ENCODE measurements around the gene TRIM17. TPM values are rescaled to one million over a fixed set of nuclear protein-coding genes. Genes with fewer than 3 reads are reported as not detected.

TRIM17 gene
- total RNA-seq, 1 donor from 2014 or later, result 2.9 TPM

GRCh38 chr1:228402641-228403025, 14.0 kb downstream of the TRIM17 start:
- no peak for DNase-seq (ENCODE audit: low spot score)
- TF ChIP-seq EZH2 (IDR thresholded peaks at IDR 0.05) (no peak), EZH2phosphoT487 (IDR thresholded peaks at IDR 0.05) (no peak)
- TF ChIP-seq, protein P1, sequence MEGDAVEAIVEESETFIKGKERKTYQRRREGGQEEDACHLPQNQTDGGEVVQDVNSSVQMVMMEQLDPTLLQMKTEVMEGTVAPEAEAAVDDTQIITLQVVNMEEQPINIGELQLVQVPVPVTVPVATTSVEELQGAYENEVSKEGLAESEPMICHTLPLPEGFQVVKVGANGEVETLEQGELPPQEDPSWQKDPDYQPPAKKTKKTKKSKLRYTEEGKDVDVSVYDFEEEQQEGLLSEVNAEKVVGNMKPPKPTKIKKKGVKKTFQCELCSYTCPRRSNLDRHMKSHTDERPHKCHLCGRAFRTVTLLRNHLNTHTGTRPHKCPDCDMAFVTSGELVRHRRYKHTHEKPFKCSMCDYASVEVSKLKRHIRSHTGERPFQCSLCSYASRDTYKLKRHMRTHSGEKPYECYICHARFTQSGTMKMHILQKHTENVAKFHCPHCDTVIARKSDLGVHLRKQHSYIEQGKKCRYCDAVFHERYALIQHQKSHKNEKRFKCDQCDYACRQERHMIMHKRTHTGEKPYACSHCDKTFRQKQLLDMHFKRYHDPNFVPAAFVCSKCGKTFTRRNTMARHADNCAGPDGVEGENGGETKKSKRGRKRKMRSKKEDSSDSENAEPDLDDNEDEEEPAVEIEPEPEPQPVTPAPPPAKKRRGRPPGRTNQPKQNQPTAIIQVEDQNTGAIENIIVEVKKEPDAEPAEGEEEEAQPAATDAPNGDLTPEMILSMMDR (IDR thresholded peaks at IDR 0.05), result no peak
- peaks cover 6% of the 10 kb centered on the region for H3F3A ChIP-seq (ENCODE audit: low read depth)

GRCh38 chr1:228401782-228402640, 14.7 kb downstream of the TRIM17 start:
- peaks cover under 1% of the 10 kb centered on the region for H3F3A ChIP-seq (ENCODE audit: low read depth)
- peaks cover 58% of the 10 kb centered on the region for H4K20me1 ChIP-seq (ENCODE audit: low read depth)
- no peak overlapping the region for H3K4me3 ChIP-seq
- DNase-seq (ENCODE audit: low spot score), result no peak
- no peaks in the 10 kb centered on the region for H3K36me3 ChIP-seq
- peaks cover 13% of the 10 kb centered on the region for H3K4me1 ChIP-seq
- Mint-ChIP-seq H3K4me3 (no peak overlapping the region), H3K27me3 (ENCODE audit: insufficient read depth, low read depth) (peaks cover 5% of the 10 kb centered on the region), H3K4me1 (peaks cover 18% of the 10 kb centered on the region), H3K27ac (no peak overlapping the region), H3K36me3 (peaks cover 15% of the 10 kb centered on the region), H3K9me3 (no peaks in the 10 kb centered on the region)
- no peak overlapping the region for H3K9ac ChIP-seq
- H3K9me3 ChIP-seq (ENCODE audit: low read depth), result no peaks in the 10 kb centered on the region
- no peak overlapping the region for H2AFZ ChIP-seq (replicated peaks)
- no peak overlapping the region for H3K27ac ChIP-seq
- H3K4me2 ChIP-seq, result no peak overlapping the region
- no peaks in the 10 kb centered on the region for H3K27me3 ChIP-seq
- H3K79me2 ChIP-seq (ENCODE audit: low read depth), result peaks cover 49% of the 10 kb centered on the region
- TF ChIP-seq, protein P1 (IDR thresholded peaks at IDR 0.05), result no peak

More at GRCh38 chr1:228402641-228403025, 14.0 kb downstream of the TRIM17 start:
- peaks cover 51% of the 10 kb centered on the region for H3K79me2 ChIP-seq (ENCODE audit: low read depth)
- no peak overlapping the region for H3K4me3 ChIP-seq
- no peaks in the 10 kb centered on the region for H3K9me3 ChIP-seq (ENCODE audit: low read depth)
- no peak overlapping the region for H3K4me2 ChIP-seq
- Mint-ChIP-seq H3K4me3 (no peak overlapping the region), H3K27me3 (ENCODE audit: insufficient read depth, low read depth) (peaks cover 5% of the 10 kb centered on the region), H3K9me3 (no peaks in the 10 kb centered on the region), H3K27ac (no peak overlapping the region), H3K4me1 (peaks cover 18% of the 10 kb centered on the region), H3K36me3 (peaks cover 13% of the 10 kb centered on the region)
- peaks cover 57% of the 10 kb centered on the region for H4K20me1 ChIP-seq (ENCODE audit: low read depth)
- no peaks in the 10 kb centered on the region for H3K36me3 ChIP-seq
- no peak overlapping the region for H2AFZ ChIP-seq (replicated peaks)
- no peaks in the 10 kb centered on the region for H3K27me3 ChIP-seq
- no peak overlapping the region for H3K9ac ChIP-seq
- peaks cover 16% of the 10 kb centered on the region for H3K4me1 ChIP-seq
- H3K27ac ChIP-seq, result no peak overlapping the region

DNA sequence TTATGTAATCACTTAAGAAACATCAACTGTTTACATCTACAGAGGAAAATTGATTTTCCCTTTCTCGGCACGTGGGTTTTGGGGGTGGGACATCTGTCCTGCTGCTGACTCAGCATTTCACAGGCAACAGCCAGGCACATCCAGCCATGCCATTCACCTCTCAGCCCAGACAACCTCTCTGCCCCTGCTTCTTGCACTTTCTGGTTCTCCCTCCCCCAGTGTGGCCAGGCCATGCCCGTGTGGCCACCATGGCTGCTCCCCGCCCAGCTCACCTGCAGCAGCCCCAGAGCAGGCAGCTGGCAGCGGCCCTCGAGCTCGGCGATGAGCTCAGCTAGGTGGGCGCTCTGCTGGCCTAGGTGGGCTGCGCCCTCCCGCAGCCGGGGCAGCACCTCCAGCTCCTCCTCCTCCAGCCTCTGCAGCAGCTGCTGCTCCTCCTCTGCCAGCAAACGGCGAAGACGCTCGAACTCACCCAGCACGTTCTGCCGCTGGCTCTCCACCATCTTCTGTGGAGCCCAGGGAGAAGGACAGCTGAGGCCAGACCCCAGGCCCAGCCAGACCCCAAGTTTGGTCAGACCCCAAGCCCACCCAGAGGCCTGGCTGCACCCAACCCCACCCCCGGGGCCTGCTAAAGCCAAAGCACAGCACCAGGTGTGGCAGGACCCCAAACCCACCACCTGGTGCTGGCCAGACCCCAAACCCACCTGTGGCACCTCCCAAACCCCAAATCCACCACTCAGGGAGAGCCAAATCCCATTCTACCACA, 15.8 kb downstream of the TRIM17 start:
- Mint-ChIP-seq H3K4me3 (no peak overlapping the region), H3K9me3 (no peaks in the 10 kb centered on the region), H3K27me3 (ENCODE audit: insufficient read depth, low read depth) (peaks cover 5% of the 10 kb centered on the region), H3K4me1 (peaks cover 18% of the 10 kb centered on the region), H3K36me3 (peaks cover 20% of the 10 kb centered on the region), H3K27ac (no peak overlapping the region)
- no peaks in the 10 kb centered on the region for H3K27me3 ChIP-seq
- TF ChIP-seq, protein P1 (IDR thresholded peaks at IDR 0.05), result no peak
- TF ChIP-seq EZH2 (IDR thresholded peaks at IDR 0.05) (no peak), EZH2phosphoT487 (IDR thresholded peaks at IDR 0.05) (no peak)
- peaks cover 53% of the 10 kb centered on the region for H4K20me1 ChIP-seq (ENCODE audit: low read depth)
- H3K27ac ChIP-seq, result no peak overlapping the region
- no peaks in the 10 kb centered on the region for H3K36me3 ChIP-seq
- H3K4me3 ChIP-seq, result no peak overlapping the region
- H3K4me1 ChIP-seq, result peaks cover 13% of the 10 kb centered on the region
- DNase-seq (ENCODE audit: low spot score), result no peak
- H2AFZ ChIP-seq (replicated peaks), result no peak overlapping the region
- no peak overlapping the region for H3K4me2 ChIP-seq
- no peaks in the 10 kb centered on the region for H3K9me3 ChIP-seq (ENCODE audit: low read depth)
- no peak overlapping the region for H3K9ac ChIP-seq
- H3F3A ChIP-seq (ENCODE audit: low read depth), result no peaks in the 10 kb centered on the region
- H3K79me2 ChIP-seq (ENCODE audit: low read depth), result peaks cover 42% of the 10 kb centered on the region
